GM19238 (cell line): ENCODE results near the gene FJX1.
"Not testable (repeated sequence)": the region's sequence is repeated elsewhere in the genome, so short reads cannot be mapped to it uniquely, and the experiment has no call there.

Source experiments
- DNase-seq: peaks from one replicate; pipeline ENCODE4 v3.0.0; 2011; ENCODE audit warnings: low spot score; ENCODE audit not compliant: insufficient read length

Gene FJX1

DNA sequence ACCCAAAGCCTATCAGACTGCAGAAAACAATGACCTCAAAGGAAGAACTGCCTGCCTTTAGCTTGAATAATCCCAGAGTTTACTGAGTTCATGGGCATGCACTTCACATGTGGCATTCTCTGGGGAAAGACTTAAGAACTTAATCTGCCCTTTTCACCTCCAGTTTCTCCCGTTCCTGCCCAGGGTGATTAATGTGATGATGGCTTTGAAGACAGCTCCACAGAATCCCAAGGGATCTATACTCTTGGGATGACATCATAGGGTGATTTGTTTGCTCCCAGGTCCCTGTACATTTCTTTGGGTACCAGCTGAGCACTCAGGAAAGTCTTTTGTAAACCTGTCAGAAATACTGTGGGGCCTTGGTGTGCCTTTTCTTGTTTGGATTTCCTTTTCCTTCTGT lies 14.0 kb downstream of the FJX1 start:
- no peak for DNase-seq

DNA sequence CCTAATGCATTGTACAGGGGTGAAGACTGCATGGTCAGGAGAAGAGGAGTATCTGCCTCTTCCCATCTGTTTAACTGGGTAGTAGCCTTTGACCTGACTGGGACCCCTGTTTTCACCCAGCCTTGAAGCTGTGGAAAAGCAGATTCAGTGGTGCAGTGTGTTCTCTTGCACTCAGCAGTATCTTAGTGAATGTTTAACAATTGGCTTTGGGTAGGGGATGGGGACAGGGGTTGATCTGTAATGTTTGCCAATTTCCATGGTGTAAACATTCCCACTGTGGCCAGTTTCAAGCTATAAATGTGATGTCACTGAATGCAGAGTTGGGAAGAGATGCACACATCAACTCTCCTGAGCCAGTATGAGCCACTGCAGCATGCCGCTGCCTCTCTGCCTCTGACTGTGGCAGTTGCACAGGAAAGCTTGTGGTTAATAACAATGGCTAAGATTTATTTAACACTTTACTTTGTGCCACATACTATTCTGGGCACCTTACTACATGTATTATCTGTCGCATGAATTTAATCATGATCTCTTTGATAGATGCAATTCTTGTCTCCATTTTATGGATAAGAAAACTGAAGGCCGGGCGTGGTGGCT lies 15.7 kb downstream of the FJX1 start:
- DNase-seq, result no peak

DNA sequence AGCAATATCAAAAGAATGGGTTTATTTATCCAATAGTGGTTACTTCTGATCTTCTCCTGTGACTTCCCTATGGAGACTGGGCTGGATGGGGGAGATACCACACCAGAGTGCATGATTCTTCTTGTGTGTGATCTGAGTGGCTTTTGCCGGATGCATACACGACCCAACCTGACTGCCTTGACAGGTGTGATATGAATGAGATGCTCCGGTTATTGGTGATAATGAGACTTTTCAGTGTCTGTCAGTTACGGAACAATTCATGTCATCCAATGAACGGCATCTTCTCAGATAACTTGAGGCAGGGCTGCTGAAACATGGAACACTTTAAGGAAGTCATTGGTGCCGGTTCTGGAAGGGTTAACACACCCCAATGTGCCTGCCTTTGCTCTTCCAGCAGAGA lies 17.7 kb downstream of the FJX1 start:
- no peak for DNase-seq

DNA sequence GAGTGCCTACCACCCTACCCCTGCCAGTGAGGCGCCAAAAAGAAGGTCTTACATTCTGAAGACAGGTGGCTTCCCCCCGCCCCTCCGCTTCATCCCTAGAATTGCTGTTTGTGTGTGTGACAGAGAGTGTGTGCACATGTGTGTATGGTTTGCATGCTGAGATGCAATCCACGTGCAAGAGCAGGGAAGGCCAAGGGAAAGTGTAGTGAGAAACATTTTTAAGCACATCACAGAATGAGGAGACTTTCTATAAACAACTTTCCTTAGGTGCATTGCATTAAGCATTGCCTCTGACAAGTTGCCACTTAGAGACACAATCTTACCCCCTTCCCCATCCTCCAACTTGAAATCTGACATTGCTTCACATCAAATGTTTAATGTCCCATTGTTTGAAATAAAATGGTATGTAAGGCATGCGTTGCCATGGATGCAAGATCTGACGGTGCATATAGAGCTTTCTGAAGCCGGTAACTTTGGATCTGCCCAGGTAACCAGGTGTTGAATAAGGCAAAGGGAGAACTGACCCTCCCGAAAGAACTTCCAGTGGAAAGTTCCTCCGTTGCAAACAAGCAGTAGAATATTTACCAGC lies 21.4 kb downstream of the FJX1 start:
- DNase-seq, result no peak

DNA sequence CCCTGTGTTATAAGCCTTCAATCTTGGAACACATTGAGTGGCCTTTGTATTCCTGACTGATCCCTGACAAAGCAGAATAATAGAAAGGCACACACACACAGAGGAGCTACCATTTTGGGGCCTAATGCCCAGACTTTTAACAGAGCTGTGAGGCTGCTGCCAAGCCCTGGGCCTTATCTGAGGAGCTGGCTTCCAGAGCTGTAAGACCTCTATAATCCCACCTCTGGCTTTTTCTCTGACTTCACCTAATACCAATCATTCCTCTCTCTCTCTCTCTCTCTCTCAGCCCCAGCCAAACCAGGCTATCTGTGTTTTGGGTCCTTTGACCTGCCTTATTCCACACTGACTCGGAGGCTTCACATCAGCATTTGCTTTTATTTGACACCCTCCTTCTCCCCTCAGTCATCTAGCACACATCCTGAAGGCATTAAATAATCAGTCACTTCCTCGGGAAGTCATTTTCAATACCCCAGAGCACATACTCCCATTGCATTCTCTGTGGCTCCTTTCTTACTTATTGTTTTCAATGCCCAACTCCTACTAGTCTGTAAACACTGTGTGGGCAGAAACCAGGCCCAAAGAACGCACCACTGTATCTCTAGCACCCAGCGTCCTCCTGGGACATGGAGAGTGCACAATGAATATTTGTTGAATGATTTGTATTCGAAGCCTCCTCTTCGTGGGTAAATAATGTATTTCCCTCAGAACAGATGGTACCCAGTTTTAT lies 23.1 kb downstream of the FJX1 start:
- no peak for DNase-seq

DNA sequence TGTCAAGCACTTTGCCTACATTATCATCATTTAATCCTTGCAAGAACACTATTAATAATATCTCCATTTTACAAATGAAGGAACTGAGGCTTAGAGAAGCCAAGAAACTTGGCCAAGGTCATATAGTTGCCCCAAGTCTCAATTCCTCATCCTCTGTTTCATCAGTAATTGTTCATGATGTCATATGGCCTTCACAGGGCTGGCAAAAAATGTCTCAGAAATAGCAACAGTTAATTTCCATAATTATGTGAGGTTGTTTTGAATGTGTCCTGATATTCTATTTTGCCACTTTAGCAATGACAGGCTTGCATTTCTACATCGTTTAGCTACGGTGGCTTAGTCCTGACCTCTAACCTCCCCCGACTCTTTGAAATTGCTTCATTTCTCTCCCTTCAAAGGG lies 23.7 kb downstream of the FJX1 start:
- no peak for DNase-seq

DNA sequence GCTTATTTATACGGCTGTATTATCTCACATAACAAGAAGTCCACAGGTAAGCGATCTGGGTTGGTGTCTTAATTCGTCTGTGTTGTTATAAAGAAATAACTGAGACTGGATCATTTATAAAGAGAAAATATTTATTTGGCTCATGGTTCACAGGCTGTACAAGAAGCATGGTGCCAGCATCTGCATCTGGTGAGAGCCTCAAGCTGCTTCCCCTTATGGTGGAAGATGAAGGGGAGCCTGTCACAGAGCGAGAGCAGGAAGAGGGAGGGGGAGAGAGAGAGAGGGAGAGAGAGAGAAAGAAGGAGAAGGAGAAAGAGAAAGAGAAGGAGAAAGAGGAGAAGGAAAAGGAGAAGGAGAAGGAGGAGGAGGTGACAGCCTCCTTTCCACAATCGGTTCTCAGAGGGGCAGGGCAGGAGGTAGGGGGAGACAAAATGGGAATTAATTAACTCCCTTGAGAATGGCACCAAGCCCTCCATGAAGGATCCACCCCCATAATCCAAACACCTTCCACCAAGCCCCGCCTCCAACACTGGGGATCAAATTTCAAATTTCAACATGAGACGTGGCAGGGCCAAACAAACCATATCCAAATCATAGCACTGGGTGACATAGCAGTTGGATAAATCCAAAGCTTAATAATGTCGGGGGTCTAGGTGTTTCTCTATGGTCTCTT lies 29.3 kb downstream of the FJX1 start:
- no peak for DNase-seq

DNA sequence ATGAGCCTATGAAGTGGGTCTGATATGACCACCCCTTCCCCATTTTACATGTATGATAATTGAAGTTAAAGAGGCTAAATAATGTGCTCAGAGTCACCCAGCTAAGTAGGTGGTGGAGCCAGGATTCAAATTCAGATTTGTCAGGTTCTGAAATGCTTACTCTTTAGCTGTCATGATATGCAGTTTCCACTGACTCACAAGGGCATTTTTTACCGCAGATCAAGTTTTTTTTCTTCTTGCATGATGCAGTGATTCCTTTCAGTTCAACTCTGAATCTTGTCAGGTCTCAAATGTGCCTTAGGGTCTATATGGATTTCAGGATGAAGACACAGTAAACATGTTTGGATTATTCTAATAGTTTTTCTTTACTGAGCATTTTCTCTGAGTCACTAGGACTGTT lies 31.7 kb downstream of the FJX1 start:
- DNase-seq, result no peak

DNA sequence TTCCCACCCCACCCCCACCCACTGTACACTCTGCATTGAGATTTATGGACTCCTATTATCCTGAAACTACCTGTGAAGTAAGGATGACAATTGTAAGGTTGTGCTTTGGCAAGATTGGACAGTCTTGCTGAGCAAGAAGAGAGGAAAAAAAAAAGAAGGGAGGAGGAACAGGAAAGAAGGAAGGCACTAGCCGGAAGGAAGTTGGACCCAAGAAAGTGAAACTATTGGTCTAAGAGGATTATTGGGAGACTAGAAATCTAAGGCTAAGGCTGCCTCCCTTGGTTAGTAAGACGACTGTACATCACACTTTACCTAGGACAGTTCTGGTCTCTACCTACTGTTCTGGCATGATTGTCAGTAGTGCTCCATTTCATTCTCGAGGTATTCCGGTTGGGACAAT lies 32.2 kb downstream of the FJX1 start:
- DNase-seq, result no peak

DNA sequence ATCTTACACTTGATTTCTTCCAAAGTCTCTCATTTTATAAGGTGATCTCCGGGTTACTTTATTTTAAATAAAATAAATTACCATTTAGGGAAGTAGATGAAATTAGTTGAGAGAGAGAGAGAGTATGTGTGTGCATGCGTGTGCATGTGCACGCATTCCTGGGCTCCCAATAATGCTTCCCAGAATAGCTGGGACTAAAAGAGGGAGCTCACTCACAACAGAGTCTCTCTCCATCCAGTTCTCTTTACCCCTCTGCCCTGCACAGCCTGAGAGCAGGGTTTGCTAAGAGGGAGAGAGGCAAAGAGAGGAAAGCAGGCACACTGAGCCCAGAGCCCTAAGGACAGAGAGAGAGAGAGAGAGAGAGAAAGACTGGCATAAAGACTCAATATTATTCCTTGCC lies 33.0 kb downstream of the FJX1 start:
- DNase-seq, result no peak

DNA sequence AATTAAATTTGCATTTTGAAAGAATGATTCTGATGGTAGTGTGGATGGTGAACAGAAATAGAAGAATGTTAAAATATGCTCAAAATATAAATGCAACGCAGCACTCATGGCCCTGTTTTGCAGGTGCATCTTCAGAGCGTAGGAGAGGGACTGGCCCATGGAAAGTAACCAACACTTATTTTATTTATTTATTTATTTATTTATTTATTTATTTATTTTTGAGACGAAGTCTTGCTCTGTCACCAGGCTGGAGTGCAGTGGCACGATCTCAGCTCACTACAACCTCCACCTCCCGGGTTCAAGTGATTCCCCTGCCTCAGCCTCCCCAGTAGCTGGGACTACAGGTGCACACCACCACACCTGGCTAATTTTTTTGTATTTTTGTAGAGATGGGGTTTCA lies 34.5 kb downstream of the FJX1 start:
- DNase-seq, result not testable (repeated sequence)

DNA sequence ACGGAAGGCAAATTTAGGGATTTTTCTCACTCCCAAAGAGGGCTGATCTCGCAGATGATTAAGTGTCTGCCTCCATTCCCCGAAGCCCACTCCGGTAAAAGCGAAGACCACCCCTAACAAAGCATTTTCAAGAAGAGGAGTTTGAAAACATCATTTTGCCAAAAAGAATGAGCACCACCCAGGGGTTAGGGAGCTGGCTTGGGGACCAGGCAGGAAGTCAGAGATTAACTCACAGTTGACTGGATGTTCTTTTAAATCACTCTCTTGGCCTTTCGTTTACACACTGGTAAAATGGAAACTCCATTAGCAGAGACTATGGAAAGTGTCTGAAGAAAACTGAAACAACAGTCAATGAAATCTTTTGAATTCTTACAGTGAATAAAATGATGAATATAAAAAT lies 36.5 kb downstream of the FJX1 start:
- DNase-seq, result no peak

DNA sequence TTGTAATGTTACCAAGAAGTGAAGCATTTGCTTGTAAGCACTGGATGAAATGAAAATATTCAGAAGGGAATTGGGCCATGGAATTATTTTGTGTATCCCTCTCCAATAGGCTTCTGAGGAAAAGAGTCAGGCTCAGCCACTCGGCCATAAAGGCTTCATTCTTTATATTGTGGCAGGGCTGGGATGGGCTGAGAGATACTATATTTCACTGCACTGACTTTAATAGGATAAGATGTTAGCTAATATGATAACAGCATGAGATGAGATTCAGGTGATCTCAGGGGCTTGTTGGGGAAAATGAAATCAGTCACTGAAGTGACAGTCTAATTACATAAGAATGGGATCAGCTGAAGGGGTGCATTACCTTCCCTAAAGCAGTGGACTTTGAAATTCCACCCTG lies 37.0 kb downstream of the FJX1 start:
- DNase-seq, result no peak

DNA sequence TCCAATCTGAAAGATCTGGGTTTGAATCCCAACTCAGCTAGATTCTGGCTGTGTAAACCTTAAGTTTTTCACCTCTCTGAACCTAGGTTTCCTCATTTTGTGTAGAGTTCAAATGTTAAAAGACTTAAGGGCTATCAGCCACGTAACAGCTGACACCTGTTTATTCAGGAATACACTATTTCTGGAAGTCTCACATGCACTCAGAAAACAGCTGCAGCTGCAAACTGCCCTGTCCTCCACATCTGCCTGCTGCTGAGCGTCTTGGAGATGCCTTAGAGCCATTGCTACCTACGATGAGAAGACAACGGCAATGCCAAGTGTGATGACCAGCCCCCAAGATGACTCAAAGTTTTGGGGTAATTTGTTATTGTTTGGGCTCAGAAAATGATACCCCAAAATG lies 37.6 kb downstream of the FJX1 start:
- no peak for DNase-seq

DNA sequence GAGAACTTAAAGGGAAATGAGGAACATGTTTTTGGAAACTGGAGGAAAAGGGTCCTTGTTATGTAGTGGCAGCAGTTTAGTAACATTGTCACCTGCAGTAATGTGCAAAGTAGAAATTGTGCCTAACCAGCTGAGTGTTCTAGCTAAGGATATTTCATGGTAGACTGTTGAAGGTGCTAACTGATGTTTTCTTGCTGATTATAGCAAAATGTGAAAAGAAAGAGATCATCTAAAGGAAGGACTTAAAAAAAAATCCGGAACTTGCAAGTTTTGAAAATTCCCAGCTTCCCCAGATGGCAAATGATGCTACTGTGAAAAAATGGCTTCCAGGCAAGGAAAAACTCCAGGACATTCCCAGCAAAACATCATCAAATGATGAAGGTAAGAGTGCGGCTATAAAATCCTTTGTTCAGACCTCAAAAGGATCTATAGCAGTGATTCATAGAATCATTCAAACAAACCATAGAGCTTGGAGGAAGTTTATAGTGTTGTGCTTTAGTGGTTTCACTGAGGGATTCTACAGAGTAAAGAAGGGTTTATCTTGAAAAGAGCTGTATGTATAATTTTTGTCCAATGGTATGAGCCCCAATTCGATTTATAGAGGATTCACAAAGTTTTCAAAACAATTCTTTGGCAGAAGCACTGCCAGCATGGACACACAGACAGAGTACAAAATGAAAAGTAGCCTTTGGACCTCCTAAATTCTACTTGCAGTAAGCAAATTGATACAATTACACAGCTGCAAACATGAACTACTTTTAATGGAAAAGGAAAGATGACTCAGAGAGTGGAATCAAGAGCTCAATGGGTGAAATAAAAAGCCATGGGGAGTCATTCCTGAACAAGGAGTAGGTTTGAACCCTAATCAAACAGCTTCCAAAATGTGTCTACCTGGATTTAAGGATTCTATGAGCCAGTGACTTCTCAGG lies 40.0 kb downstream of the FJX1 start:
- DNase-seq, result no peak

DNA sequence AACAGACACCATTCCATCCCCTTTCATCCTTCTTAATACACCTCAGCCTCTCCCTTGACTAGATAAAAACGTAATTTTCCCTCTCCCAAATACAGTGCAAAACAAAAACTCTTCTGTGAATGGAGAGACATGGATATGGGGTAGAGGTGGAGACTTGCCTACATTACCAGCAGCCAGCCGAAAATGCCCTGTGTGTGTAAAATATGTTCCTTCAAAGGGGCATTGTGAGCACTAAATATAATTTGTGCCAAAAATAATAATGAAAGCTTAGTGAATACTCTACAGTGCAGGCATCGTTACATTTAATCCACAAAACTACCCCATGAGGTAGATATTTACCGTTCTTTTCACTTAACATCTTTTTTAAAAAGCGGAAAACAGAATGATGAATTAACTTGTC lies 43.3 kb downstream of the FJX1 start:
- no peak for DNase-seq

DNA sequence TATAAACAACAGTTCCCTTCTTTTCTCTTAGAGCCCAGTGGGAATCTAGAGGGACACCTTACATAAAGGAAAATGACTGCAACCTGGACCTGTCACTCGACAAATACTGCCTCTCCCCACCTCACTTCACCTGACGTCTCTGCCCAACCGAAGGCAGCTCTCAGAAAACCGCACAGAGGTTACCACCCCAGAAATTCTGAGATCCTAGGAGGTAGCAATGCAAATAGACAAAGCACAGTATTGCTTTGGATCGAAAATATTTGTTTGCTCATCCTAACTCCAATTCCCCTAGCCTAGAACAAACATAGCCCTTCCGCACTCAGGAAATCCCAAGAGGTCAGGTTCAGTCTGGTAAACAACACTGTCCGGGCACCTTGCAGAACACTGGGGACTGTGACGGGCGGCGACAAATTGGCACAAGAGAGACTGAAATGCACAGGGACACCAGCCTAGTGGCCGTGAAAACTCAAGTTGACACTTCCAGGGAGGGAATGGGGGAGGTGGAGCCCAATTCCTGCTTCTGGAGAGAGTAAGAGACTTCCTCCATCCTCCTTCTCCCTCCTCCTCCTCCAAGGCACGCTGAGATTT lies 43.9 kb downstream of the FJX1 start:
- no peak for DNase-seq

DNA sequence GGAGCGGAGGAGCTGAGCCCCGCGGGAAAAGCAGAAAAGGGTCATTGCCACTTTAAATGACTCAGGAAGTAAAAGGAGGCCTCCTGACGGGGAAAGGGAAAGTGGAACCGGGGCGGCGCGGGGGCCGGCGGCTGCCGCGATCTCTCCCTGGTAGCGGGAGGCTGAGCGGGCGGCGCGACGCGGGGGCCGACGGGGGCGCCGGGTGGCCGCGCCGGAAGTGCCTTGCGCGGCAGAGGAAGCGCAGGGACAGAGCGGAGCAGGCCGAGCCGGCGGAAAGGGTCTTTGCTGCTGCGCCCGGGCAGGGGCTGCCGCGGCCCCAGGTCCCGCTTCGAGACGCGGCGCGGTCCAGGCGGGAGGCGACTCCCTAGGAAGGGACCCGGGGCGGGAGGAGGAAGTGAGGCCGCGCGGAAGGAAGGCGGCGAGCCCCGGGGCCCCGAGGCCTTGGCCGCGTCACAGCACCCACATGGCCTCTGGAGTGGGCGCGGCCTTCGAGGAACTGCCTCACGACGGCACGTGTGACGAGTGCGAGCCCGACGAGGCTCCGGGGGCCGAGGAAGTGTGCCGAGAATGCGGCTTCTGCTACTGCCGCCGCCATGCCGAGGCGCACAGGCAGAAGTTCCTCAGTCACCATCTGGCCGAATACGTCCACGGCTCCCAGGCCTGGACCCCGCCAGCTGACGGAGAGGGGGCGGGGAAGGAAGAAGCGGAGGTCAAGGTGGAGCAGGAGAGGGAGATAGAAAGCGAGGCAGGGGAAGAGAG lies 44.6 kb downstream of the FJX1 start, which contains the start of gene TRIM44:
TRIM44 (plus strand) TSS at position 127 of the 759 bp plus-strand sequence; CDS start at position 464, 337 bp downstream.
- peak; percentile 80 for DNase-seq

DNA sequence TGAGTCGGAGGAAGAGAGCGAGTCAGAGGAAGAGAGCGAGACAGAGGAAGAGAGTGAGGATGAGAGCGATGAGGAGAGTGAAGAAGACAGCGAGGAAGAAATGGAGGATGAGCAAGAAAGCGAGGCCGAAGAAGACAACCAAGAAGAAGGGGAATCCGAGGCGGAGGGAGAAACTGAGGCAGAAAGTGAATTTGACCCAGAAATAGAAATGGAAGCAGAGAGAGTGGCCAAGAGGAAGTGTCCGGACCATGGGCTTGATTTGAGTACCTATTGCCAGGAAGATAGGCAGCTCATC lies 45.1 kb downstream of the FJX1 start:
- DNase-seq, result no peak

DNA sequence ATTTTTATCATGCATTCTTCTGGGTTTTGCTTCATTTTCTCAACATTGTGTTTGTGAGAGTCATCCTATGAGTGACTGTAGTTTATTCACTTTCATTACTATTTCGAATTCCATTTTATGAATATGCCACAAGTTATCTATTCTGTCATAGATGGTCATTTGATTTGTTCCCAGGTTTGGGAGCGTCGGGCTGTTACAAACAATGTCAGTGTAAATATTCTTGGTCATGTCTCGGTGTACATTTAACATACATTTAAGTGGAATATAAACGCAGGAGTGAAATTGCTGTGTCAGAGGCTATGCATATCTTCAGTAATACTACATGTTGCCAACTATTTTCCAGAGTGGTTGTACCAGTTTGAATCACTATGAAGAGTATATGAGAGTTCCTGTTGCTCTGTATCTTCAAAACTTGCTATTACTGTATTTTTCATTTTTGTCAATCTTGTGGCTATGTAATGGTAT lies 46.7 kb downstream of the FJX1 start:
- no peak for DNase-seq
